WERI-Rb-1 (cell line): ENCODE measurements around the gene CATSPERZ.

ENCODE experiments used
- DNase-seq: peaks from one replicate; pipeline ENCODE4 v3.0.0-alpha.2; 2020
- H3K27ac ChIP-seq: fragments of 250-450 bp; sonication (Bioruptor Pico); 2 replicates; pipeline ENCODE4 v1.5.1; 2020; ENCODE audit warnings: mild to moderate bottlenecking, moderate library complexity
- H3K27me3 ChIP-seq: fragments of 250-450 bp; sonication (Bioruptor Pico); 2 replicates; pipeline ENCODE4 v1.5.1; 2021; ENCODE audit warnings: mild to moderate bottlenecking, low read depth, moderate library complexity; ENCODE audit not compliant: insufficient read depth, severe bottlenecking
- H3K36me3 ChIP-seq: fragments of 250-450 bp; sonication (Bioruptor Pico); 2 replicates; pipeline ENCODE4 v1.5.1; 2020; ENCODE audit warnings: mild to moderate bottlenecking, moderate library complexity
- H3K4me3 ChIP-seq: 2 replicates; pipeline ENCODE4 v1.5.1; 2011; ENCODE audit warnings: low read depth, mild to moderate bottlenecking, control low read depth, low read length
- H3K9me3 ChIP-seq: fragments of 250-450 bp; sonication (Bioruptor Pico); 2 replicates; pipeline ENCODE4 v1.5.1; 2021; ENCODE audit warnings: mild to moderate bottlenecking, moderate library complexity; ENCODE audit not compliant: severe bottlenecking
- CTCF ChIP-seq: IDR thresholded peaks from 2 replicates; pipeline ENCODE4 v1.5.1; 2011; ENCODE audit warnings: low read depth, mild to moderate bottlenecking, control low read depth, inconsistent platforms, low read length

The CATSPERZ gene

GRCh38 chr11:64334764-64335735, 34.9 kb downstream of the CATSPERZ start:
- H3K9me3 ChIP-seq = no peaks in the 10 kb centered on the region
- peak overlapping the region; percentile 40 for H3K27ac ChIP-seq
- DNase-seq = peak; percentile 97
- TF ChIP-seq CTCF = no peak
- H3K36me3 ChIP-seq = no peaks in the 10 kb centered on the region
- no peak overlapping the region for H3K4me3 ChIP-seq
- no peaks in the 10 kb centered on the region for H3K27me3 ChIP-seq

GRCh38 chr11:64337538-64338249, 37.5 kb downstream of the CATSPERZ start:
- H3K27me3 ChIP-seq = no peaks in the 10 kb centered on the region
- DNase-seq = no peak
- no peak for TF ChIP-seq CTCF
- H3K27ac ChIP-seq = no peak overlapping the region
- no peaks in the 10 kb centered on the region for H3K36me3 ChIP-seq
- no peaks in the 10 kb centered on the region for H3K9me3 ChIP-seq
- H3K4me3 ChIP-seq = no peak overlapping the region

GRCh38 chr11:64338716-64339115, 38.6 kb downstream of the CATSPERZ start:
- Histone ChIP-seq H3K9me3 (no peaks in the 10 kb centered on the region), H3K27ac (no peak overlapping the region), H3K27me3 (no peaks in the 10 kb centered on the region), H3K36me3 (no peaks in the 10 kb centered on the region), H3K4me3 (no peak overlapping the region)
- no peak for DNase-seq
- TF ChIP-seq CTCF = no peak

- no peak for TF ChIP-seq CTCF
- no peak overlapping the region for H3K27ac ChIP-seq
- no peaks in the 10 kb centered on the region for H3K27me3 ChIP-seq
- no peak overlapping the region for H3K4me3 ChIP-seq
- no peaks in the 10 kb centered on the region for H3K9me3 ChIP-seq
- DNase-seq = peak; percentile 5
- H3K36me3 ChIP-seq = no peaks in the 10 kb centered on the region
Measured at GRCh38 chr11:64339286-64339685, 39.1 kb downstream of the CATSPERZ start.

GRCh38 chr11:64339754-64340408, 39.7 kb downstream of the CATSPERZ start, which contains the start of gene CCDC88B:
TSS of gene CCDC88B (plus strand) at chr11:64340204. CDS start at chr11:64340267, 63 bp downstream.
- H3K9me3 ChIP-seq = no peaks in the 10 kb centered on the region
- no peak for TF ChIP-seq CTCF
- H3K4me3 ChIP-seq = no peak within 1 kb of the TSS
- H3K27ac ChIP-seq = peak within 1 kb of the TSS; percentile 99
- H3K27me3 ChIP-seq = no peaks in the 10 kb centered on the region
- no peaks in the 10 kb centered on the region for H3K36me3 ChIP-seq
- peak; percentile 10 for DNase-seq
